Measurements from ENCODE around the gene PPP1R11. TPM values are rescaled to one million over a fixed set of nuclear protein-coding genes. Genes with fewer than 3 reads are reported as not detected.

Gene PPP1R11
- total and polyA plus RNA-seq, 4 donors: 29.2 to 81.7 (median 55.8) TPM

DNA sequence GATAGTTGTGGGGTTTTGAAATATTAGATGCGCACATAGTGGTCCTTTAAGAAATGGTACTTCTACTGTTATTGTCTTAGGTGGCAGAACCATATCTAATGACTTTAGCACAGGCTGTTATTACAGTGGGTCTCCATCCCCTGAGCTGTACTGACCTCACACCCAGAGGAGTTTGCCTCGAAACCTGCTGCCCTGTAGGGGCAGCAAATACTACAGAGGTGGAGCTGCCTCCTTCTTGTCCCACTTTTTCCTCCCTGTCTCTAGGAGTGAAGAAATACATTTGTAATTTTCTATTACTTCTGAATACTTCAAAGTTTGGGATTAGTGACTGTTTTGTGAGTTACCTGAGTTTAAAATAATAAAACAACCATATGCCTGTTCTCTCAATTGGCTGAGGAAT is 37.7 kb downstream of the PPP1R11 start:
- DNase-seq: no peak
- no peak overlapping the region for H3K9ac ChIP-seq (ENCODE audit: insufficient read depth in 1 of 2, low read length in 2 of 2)
- H3K36me3 ChIP-seq (ENCODE audit: control insufficient read depth in 4 of 4, insufficient read depth in 4 of 4, low read length in 4 of 4): no peaks in the 10 kb centered on the region
- H3K27me3 ChIP-seq (ENCODE audit: control insufficient read depth in 3 of 3, insufficient read depth in 3 of 3, low read length in 2 of 3): peaks cover 0 to 63% (median 45%) of the 10 kb centered on the region in 3 donors
- H3K27ac ChIP-seq (ENCODE audit: low read depth in 1 of 2, low read length in 1 of 2): no peak overlapping the region
- peaks cover 6 to 24% (median 10%) of the 10 kb centered on the region in 5 donors for H3K4me1 ChIP-seq (ENCODE audit: control insufficient read depth in 5 of 5, insufficient read depth in 5 of 5, low read length in 5 of 5)
- no peak overlapping the region for H3K4me3 ChIP-seq
- no peaks in the 10 kb centered on the region for H3K9me3 ChIP-seq (ENCODE audit: control insufficient read depth in 4 of 4, insufficient read depth in 3 of 4, low read length in 3 of 4)
- TF ChIP-seq, protein P1, sequence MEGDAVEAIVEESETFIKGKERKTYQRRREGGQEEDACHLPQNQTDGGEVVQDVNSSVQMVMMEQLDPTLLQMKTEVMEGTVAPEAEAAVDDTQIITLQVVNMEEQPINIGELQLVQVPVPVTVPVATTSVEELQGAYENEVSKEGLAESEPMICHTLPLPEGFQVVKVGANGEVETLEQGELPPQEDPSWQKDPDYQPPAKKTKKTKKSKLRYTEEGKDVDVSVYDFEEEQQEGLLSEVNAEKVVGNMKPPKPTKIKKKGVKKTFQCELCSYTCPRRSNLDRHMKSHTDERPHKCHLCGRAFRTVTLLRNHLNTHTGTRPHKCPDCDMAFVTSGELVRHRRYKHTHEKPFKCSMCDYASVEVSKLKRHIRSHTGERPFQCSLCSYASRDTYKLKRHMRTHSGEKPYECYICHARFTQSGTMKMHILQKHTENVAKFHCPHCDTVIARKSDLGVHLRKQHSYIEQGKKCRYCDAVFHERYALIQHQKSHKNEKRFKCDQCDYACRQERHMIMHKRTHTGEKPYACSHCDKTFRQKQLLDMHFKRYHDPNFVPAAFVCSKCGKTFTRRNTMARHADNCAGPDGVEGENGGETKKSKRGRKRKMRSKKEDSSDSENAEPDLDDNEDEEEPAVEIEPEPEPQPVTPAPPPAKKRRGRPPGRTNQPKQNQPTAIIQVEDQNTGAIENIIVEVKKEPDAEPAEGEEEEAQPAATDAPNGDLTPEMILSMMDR (IDR thresholded peaks at IDR 0.05; ENCODE audit: control extremely low read depth, extremely low read depth): no peak
- 88 to 89% methylated on average over 2 of the region's 2 CpGs for WGBS, 2 donors
- ATAC-seq (ENCODE audit: insufficient read depth, low FRiP score): no peak

- no peaks in the 10 kb centered on the region for H3K36me3 ChIP-seq (ENCODE audit: control insufficient read depth in 4 of 4, insufficient read depth in 4 of 4, low read length in 4 of 4)
- no peak overlapping the region for H3K27ac ChIP-seq (ENCODE audit: low read depth in 1 of 2, low read length in 1 of 2)
- DNase-seq (no peak), ATAC-seq (ENCODE audit: insufficient read depth, low FRiP score) (no peak)
- H3K27me3 ChIP-seq (ENCODE audit: control insufficient read depth in 3 of 3, insufficient read depth in 3 of 3, low read length in 2 of 3): peaks cover 0 to 68% (median 48%) of the 10 kb centered on the region in 3 donors
- H3K9me3 ChIP-seq (ENCODE audit: control insufficient read depth in 4 of 4, insufficient read depth in 3 of 4, low read length in 3 of 4): no peaks in the 10 kb centered on the region
- no peak overlapping the region for H3K4me3 ChIP-seq
- 52 to 55% methylated on average over 27 of the region's 27 CpGs for WGBS, 2 donors
- TF ChIP-seq, protein P1 (IDR thresholded peaks at IDR 0.05; ENCODE audit: control extremely low read depth, extremely low read depth): no peak
- H3K9ac ChIP-seq (ENCODE audit: insufficient read depth in 1 of 2, low read length in 2 of 2): no peak overlapping the region
- H3K4me1 ChIP-seq (ENCODE audit: control insufficient read depth in 5 of 5, insufficient read depth in 5 of 5, low read length in 5 of 5): no peaks in the 10 kb centered on the region
These were observed 44.4 kb downstream of the PPP1R11 start for GRCh38 chr6:30111266-30111856.

GRCh38 chr6:30112402-30112994 is 45.5 kb downstream of the PPP1R11 start:
- TF ChIP-seq, protein P1 (IDR thresholded peaks at IDR 0.05; ENCODE audit: control extremely low read depth, extremely low read depth): no peak
- ATAC-seq (ENCODE audit: insufficient read depth, low FRiP score) (no peak), DNase-seq (no peak)
- Histone ChIP-seq H3K9me3 (ENCODE audit: control insufficient read depth in 4 of 4, insufficient read depth in 3 of 4, low read length in 3 of 4) (no peaks in the 10 kb centered on the region), H3K36me3 (ENCODE audit: control insufficient read depth in 4 of 4, insufficient read depth in 4 of 4, low read length in 4 of 4) (no peaks in the 10 kb centered on the region), H3K27ac (ENCODE audit: low read depth in 1 of 2, low read length in 1 of 2) (no peak overlapping the region), H3K4me3 (no peak overlapping the region), H3K4me1 (ENCODE audit: control insufficient read depth in 5 of 5, insufficient read depth in 5 of 5, low read length in 5 of 5) (no peaks in the 10 kb centered on the region), H3K9ac (ENCODE audit: insufficient read depth in 1 of 2, low read length in 2 of 2) (no peak overlapping the region), H3K27me3 (ENCODE audit: control insufficient read depth in 3 of 3, insufficient read depth in 3 of 3, low read length in 2 of 3) (peaks cover 0 to 65% (median 46%) of the 10 kb centered on the region in 3 donors)
- 80 to 81% methylated on average over 10 of the region's 10 CpGs for WGBS, 2 donors

Data from lung (tissue), 12 donors.